ENCODE results near the gene TROAP.
"Not testable (repeated sequence)": the region's sequence is repeated elsewhere in the genome, so short reads cannot be mapped to it uniquely, and the experiment has no call there.

Gene TROAP

DNA sequence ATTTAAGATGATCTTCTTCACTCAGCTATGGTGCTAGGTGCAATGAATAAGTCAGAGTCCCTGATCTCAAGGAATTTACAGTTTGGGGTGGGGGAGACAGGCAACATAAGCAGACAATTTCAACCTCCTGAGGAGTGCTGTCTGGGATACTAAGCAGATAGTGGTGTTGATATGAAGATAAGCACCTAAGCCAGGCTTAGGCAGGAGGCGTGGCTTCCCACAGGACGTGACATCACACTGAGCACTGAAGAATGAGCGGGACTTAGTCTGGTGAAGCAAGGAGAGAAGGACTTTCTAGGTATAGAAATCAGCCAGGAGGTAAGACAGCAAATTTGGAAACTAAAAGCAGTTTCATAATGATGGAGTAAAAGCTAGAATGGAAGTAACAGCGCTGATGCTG is 21.3 kb upstream of the TROAP start:
- H3K9me3 Mint-ChIP-seq = no peaks in the 10 kb centered on the region
- ATAC-seq (replicated peaks) (peak in 1 of 2 donors; percentile 28), DNase-seq (no peak)
- H3K36me3 Mint-ChIP-seq = peaks cover 0 to under 1% of the 10 kb centered on the region in 2 donors
- peaks cover 56 to 69% of the 10 kb centered on the region in 2 donors for H3K27me3 Mint-ChIP-seq
- no peak overlapping the region for H3K4me3 Mint-ChIP-seq
- peaks cover 12 to 20% of the 10 kb centered on the region in 2 donors for H3K4me1 Mint-ChIP-seq
- no peak overlapping the region for H3K27ac Mint-ChIP-seq

DNA sequence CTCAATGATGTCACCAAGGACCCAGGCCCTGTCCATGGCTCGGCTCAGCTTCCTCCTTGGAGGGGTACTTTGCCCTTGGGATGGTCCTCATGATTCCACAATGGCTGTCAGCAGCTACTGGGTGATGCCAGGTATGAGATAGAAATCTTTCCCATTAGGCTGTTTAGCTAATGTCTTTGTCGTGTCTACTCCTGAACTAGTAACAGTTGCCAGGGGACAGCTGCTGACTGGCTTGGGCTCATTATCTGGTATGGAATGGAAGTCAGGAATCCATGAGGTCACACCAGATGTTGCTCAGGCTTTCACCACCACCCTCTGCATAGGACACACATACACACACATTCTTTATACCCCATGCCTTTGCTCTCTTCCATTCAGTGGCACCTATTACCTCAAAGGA is 18.9 kb upstream of the TROAP start:
- H3K27me3 Mint-ChIP-seq = peaks cover 42 to 65% of the 10 kb centered on the region in 2 donors
- H3K4me1 Mint-ChIP-seq = no peaks in the 10 kb centered on the region
- no peak overlapping the region for H3K27ac Mint-ChIP-seq
- ATAC-seq (replicated peaks) (no peak), DNase-seq (no peak)
- no peaks in the 10 kb centered on the region for H3K36me3 Mint-ChIP-seq
- no peaks in the 10 kb centered on the region for H3K9me3 Mint-ChIP-seq
- H3K4me3 Mint-ChIP-seq = no peak overlapping the region

DNA sequence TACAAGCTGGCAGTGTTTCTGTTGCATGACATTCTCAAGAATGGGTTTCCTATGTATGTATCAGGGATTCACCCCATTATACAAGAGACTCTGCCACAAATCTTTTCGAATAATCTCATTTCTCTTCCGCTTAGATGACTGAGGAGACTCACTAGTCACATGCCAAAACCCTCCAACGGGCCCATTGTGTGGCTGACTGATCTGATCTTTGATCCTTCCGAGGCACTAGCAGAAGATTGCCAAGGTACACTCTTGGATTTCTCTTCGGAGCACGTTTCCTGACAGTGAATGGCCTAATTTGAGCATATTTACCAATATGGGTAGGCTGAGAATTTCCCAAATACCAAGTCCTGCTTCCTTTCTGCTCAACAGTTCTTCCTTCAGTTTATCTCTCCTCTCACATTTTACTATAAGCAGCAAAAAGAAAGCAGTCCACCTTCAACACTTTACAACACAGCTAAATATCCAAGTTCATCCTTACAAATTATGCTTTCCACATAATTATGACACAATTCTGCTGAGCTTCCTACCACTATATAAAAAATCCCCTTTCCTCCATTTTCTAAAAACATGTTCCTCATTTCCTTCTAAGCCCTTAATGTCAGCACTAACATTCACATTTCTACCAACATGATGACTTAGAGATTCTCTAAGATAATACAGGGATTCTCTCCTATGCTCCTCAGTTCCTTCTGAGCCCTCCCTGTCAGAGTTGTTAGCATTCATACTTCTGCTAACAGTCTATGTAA is 17.1 kb upstream of the TROAP start:
- DNase-seq (no peak), ATAC-seq (replicated peaks) (no peak)
- no peak overlapping the region for H3K27ac Mint-ChIP-seq
- H3K4me3 Mint-ChIP-seq = no peak overlapping the region
- peaks cover 43 to 74% of the 10 kb centered on the region in 2 donors for H3K27me3 Mint-ChIP-seq
- no peaks in the 10 kb centered on the region for H3K9me3 Mint-ChIP-seq
- H3K4me1 Mint-ChIP-seq = no peaks in the 10 kb centered on the region
- no peaks in the 10 kb centered on the region for H3K36me3 Mint-ChIP-seq

DNA sequence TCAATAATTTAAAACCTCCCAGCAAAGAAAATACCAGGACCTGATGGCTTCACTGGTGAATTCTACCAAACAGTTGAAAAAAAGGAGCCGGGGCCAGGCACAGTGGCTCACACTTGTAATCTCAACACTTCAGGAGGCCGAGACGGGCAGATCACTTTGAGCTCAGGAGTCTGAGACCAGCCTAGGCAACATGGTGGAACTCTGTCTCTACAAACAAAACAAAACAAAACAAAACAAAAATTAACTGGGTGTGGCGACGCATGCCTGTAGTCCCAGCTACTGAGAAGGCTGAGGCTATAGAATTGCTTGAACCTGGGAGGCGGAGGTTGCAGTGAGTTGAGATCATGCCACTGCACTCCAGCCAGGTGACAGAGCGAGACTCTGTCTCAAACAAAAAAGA is 13.7 kb upstream of the TROAP start:
- no peak overlapping the region for H3K4me3 Mint-ChIP-seq
- peaks cover 29 to 70% of the 10 kb centered on the region in 2 donors for H3K27me3 Mint-ChIP-seq
- H3K27ac Mint-ChIP-seq = no peak overlapping the region
- H3K9me3 Mint-ChIP-seq = no peaks in the 10 kb centered on the region
- H3K4me1 Mint-ChIP-seq = no peaks in the 10 kb centered on the region
- ATAC-seq (replicated peaks) = no peak
- H3K36me3 Mint-ChIP-seq = no peaks in the 10 kb centered on the region
- no peak for DNase-seq

DNA sequence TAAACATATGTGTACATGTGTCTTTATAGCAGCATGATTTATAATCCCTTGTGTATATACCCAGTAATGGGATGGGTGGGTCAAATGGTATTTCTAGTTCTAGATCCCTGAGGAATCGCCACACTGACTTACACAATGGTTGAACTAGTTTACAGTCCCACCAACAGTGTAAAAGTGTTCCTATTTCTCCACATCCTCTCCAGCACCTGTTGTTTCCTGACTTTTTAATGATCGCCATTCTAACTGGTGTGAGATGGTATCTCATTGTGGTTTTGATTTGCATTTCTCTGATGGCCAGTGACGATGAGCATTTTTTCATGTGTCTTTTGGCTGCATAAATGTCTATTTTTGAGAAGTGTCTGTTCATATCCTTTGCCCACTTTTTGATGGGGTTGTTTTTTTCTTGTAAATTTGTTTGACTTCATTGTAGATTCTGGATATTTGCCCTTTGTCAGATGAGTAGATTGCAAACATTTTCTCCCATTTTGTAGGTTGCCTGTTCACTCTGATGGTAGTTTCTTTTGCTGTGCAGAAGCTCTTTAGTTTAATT is 12.5 kb upstream of the TROAP start:
- DNase-seq; H3K9me3 Mint-ChIP-seq; H3K4me3 Mint-ChIP-seq; ATAC-seq (replicated peaks); H3K27ac Mint-ChIP-seq; H3K36me3 Mint-ChIP-seq; H3K4me1 Mint-ChIP-seq: not testable (repeated sequence)
- peaks cover 27 to 74% of the 10 kb centered on the region in 2 donors for H3K27me3 Mint-ChIP-seq

DNA sequence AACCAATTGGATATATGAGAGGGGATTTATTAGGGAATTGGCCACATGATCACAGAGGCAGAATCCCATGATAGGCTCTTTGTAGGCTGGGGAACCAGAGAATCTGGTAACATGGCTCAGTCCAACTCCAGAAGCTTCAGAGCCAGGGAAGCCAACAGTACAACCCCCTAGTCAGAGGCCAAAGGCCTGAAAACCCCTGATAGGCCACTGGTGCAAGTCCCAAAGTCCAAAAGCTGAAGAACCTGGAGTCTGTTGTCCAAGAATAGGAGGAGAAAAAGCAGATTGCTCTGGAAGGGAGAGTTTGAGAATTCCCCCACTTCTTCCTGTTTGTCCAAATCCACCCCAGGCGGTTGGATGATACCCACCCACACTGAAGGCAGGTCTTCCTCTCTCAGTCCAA is 8.2 kb upstream of the TROAP start:
- Mint-ChIP-seq H3K9me3 (no peaks in the 10 kb centered on the region), H3K27ac (no peak overlapping the region), H3K27me3 (peaks cover 12 to 34% of the 10 kb centered on the region in 2 donors), H3K4me1 (no peaks in the 10 kb centered on the region), H3K36me3 (no peaks in the 10 kb centered on the region), H3K4me3 (no peak overlapping the region)
- ATAC-seq (replicated peaks) (no peak), DNase-seq (no peak)

DNA sequence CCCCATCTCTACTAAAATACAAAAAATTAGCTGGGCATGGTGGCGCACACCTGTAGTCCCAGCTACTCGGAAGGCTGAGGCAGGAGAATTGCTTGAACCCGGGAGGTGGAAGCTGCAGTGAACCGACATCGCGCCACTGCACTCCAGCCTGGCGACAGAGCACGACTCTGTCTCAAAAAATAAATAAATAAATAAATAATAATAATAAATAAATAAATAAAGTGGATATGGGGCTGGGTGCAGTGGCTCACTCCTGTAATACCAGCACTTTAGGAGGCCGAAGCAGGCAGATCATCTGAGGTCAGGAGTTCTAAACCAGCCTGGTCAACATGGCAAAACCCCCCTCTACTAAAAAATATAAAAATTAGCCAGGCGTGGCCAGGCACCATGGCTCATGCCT is 5.9 kb upstream of the TROAP start:
- H3K27me3 Mint-ChIP-seq = peaks cover 9 to 16% of the 10 kb centered on the region in 2 donors
- not testable (repeated sequence) for ATAC-seq (replicated peaks); H3K36me3 Mint-ChIP-seq; H3K9me3 Mint-ChIP-seq; DNase-seq; H3K4me1 Mint-ChIP-seq; H3K27ac Mint-ChIP-seq; H3K4me3 Mint-ChIP-seq

DNA sequence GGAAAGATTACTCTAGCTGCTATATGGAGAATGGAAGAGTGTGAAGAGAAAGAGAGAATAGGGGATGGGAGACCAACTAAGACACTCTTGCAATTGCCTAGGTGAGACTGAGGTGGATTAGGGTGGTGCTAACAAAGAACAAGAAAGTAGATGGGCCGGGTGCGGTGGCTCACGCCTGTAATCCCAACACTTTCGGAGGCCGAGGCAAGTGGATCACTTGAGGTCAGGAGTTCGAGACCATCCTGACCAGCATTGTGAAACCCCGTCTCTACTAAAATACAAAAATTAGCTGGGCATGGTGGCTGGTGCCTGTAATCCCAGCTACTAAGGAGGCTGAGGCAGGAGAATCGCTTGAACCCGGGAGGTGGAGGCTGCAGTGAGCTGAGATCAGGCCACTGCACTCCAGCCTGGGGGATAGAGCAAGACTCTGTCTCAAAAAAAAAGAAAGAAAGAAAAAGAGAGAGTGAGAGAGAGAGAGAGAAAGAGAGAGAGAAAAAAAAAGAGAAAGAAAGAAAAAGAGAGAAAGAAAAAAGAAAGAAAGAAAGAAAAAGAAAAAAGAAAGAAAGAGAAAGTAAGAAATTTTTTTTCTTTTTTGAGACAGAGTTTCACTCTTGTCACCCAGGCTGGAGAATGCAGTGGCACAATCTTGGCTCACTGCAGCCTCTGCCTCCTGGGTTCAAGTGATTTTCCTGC is 2.5 kb upstream of the TROAP start:
- not testable (repeated sequence) for DNase-seq; H3K27ac Mint-ChIP-seq; H3K9me3 Mint-ChIP-seq; H3K36me3 Mint-ChIP-seq; ATAC-seq (replicated peaks); H3K27me3 Mint-ChIP-seq
- H3K4me1 Mint-ChIP-seq = peaks cover 15 to 21% of the 10 kb centered on the region in 2 donors
- H3K4me3 Mint-ChIP-seq = peak overlapping the region in 1 of 2 donors; percentile 36

DNA sequence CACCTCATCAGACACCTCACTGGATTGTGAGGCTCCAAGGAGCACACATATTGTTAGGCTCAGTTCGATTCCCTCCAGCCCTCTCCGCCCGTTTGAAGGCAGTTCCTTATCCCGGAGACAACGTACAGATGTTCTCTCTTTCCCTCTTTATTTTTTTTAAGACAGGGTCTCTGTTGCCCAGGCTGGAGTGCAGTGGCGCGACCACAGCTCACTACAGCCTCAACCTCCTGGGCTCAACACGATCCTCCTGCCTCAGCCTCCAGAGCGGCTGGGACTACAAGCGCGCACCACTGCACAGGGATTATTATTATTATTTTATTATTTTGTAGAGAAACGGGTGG is 718 bp upstream of the TROAP start:
- ATAC-seq (replicated peaks) (no peak), DNase-seq (no peak)
- no peaks in the 10 kb centered on the region for H3K27me3 Mint-ChIP-seq
- peak overlapping the region; percentile 71 for H3K27ac Mint-ChIP-seq
- peak overlapping the region; percentile 98 to 99 for H3K4me3 Mint-ChIP-seq
- peaks cover 15 to 21% of the 10 kb centered on the region in 2 donors for H3K4me1 Mint-ChIP-seq
- no peaks in the 10 kb centered on the region for H3K36me3 Mint-ChIP-seq
- H3K9me3 Mint-ChIP-seq = no peaks in the 10 kb centered on the region

DNA sequence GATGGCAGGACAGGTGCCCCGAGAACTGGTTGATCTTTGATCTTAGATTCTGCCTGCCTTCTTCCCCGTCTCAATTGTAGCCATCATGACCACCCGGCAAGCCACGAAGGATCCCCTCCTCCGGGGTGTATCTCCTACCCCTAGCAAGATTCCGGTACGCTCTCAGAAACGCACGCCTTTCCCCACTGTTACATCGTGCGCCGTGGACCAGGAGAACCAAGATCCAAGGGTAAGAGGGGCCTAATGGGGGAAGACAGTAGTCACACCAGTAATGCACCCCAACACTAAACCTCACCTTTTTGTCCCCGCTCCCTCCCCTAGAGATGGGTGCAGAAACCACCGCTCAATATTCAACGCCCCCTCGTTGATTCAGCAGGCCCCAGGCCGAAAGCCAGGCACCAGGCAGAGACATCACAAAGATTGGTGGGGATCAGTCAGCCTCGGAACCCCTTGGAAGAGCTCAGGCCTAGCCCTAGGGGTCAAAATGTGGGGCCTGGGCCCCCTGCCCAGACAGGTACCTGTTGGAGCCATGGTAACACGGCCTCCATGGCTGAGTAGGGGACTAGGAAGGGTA is 556 bp downstream of the TROAP start:
- ATAC-seq (replicated peaks) (no peak), DNase-seq (no peak)
- Mint-ChIP-seq H3K4me1 (peaks cover 15 to 21% of the 10 kb centered on the region in 2 donors), H3K27me3 (no peaks in the 10 kb centered on the region), H3K27ac (peak overlapping the region; percentile 84), H3K36me3 (peaks cover 0 to 4% of the 10 kb centered on the region in 2 donors), H3K4me3 (peak overlapping the region; percentile 98 to 99), H3K9me3 (no peaks in the 10 kb centered on the region)

DNA sequence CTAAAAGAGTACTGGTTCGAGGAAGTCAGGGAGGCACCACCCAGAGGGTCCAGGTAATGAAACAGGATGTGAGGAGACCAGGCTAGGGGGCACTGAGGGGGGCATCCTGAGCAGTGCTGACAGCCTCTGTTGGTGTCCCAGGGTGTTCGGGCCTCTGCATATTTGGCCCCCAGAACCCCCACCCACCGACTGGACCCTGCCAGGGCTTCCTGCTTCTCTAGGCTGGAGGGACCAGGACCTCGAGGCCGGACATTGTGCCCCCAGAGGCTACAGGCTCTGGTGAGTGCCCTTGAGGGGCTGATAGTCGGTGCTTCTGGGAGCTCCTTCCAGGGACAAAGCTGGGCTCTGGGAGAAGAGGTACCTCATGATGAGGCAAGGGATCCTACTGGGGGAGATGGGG is 2.6 kb downstream of the TROAP start:
- H3K9me3 Mint-ChIP-seq = no peaks in the 10 kb centered on the region
- peaks cover 0 to 4% of the 10 kb centered on the region in 2 donors for H3K36me3 Mint-ChIP-seq
- peak overlapping the region; percentile 38 for H3K27ac Mint-ChIP-seq
- H3K4me3 Mint-ChIP-seq = no peak overlapping the region
- no peaks in the 10 kb centered on the region for H3K27me3 Mint-ChIP-seq
- ATAC-seq (replicated peaks) (no peak), DNase-seq (no peak)
- peaks cover 13 to 21% of the 10 kb centered on the region in 2 donors for H3K4me1 Mint-ChIP-seq

DNA sequence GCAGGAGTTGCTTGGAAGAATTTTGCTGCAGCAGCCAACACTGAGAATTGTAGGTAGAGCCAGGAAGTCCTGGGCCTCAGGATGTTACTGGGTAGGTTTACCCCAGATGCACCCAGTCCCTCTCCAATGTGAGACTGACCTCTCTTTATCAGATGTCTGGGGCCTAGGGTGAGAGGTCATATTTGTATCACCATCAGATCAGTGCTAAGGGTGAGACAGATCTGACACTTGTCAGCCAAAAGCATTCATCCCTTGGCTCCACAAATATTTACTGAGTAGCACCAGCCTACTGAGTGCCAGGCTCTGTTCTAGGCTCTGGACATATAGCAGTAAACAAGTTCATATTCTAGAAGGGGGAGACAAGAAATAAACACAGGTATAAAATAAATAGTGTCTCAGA is 4.3 kb downstream of the TROAP start:
- Mint-ChIP-seq H3K27ac (no peak overlapping the region), H3K4me1 (peaks cover 11 to 21% of the 10 kb centered on the region in 2 donors), H3K27me3 (peaks cover 17% of the 10 kb centered on the region in 2 donors), H3K36me3 (peaks cover 0 to 5% of the 10 kb centered on the region in 2 donors), H3K4me3 (no peak overlapping the region), H3K9me3 (no peaks in the 10 kb centered on the region)
- ATAC-seq (replicated peaks) (no peak), DNase-seq (no peak)

DNA sequence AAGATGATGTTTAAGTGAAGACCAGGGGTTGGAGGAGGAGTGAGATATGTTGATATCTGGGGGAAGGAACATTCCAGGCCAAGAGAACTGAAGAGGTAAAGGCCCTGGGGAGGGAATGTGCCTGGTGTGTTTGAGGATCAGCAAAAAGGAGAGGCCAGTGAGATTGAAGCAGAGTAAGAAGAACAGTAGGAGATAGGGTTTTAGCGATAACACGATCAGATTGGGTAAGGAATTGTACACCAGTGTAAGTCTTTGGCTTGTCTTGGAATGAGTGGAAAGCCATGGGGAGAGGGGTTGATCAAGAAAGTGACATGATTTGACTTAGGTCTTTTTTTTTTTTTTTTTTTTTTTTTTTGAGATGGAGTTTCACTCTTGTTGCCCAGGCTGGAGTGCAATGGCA is 4.8 kb downstream of the TROAP start:
- ATAC-seq (replicated peaks) (no peak), DNase-seq (no peak)
- H3K9me3 Mint-ChIP-seq = no peaks in the 10 kb centered on the region
- H3K27ac Mint-ChIP-seq = no peak overlapping the region
- no peak overlapping the region for H3K4me3 Mint-ChIP-seq
- peaks cover 0 to 5% of the 10 kb centered on the region in 2 donors for H3K36me3 Mint-ChIP-seq
- H3K4me1 Mint-ChIP-seq = peaks cover 13 to 23% of the 10 kb centered on the region in 2 donors
- H3K27me3 Mint-ChIP-seq = peaks cover 22% of the 10 kb centered on the region in 2 donors

DNA sequence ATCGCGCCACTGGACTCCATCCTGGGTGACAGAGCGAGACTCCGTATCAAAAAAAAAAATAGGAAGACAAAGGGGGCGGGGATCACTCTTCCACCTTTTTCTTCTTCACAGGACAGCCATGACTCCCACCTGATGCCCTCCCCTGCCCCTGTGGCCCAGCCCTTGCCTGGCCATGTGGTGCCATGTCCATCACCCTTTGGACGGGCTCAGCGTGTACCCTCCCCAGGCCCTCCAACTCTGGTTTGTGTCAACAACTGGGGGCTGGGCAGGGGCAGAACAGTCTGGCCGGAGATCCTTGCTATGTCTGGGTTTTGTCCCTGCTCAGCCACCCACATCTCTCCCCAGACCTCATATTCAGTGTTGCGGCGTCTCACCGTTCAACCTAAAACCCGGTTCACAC is 5.8 kb downstream of the TROAP start:
- peaks cover 26 to 28% of the 10 kb centered on the region in 2 donors for H3K27me3 Mint-ChIP-seq
- no peaks in the 10 kb centered on the region for H3K9me3 Mint-ChIP-seq
- ATAC-seq (replicated peaks) (no peak), DNase-seq (no peak)
- H3K4me1 Mint-ChIP-seq = peaks cover 10 to 18% of the 10 kb centered on the region in 2 donors
- H3K36me3 Mint-ChIP-seq = peaks cover 0 to 5% of the 10 kb centered on the region in 2 donors
- H3K27ac Mint-ChIP-seq = no peak overlapping the region
- H3K4me3 Mint-ChIP-seq = no peak overlapping the region
